HL-60/S4 treated with retinoic acid at 250 ng/mL for 4 days and 3 days (cell line): Measurements from ENCODE around the gene MS4A2.
"Not testable (repeated sequence)": the region's sequence is repeated elsewhere in the genome, so short reads cannot be mapped to it uniquely, and the experiment has no call there.

Experiments used
- in situ Hi-C: fragments of 300-500 bp; cut with MboI; formaldehyde crosslinking; loops from 2 replicates; pipeline ENCODE4 v1.7.0; 2022; ENCODE audit warnings: low sequenced_read_pairs

The MS4A2 gene

DNA sequence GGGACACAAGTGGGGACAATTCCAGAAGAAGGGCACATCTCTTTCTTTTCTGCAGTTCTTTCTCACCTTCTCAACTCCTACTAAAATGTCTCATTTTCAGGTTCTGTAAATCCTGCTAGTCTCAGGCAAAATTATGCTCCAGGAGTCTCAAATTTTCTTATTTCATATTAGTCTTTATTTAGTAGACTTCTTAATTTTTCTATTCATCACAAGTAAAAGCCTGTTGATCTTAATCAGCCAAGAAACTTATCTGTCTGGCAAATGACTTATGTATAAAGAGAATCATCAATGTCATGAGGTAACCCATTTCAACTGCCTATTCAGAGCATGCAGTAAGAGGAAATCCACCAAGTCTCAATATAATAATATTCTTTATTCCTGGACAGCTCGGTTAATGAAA, at the start of gene MS4A2:
MS4A2 (plus strand) TSS at position 301 of the 400 bp plus-strand sequence. CDS start 102 bp downstream, outside the sequence.
- in situ Hi-C loops, result no loop called here

DNA sequence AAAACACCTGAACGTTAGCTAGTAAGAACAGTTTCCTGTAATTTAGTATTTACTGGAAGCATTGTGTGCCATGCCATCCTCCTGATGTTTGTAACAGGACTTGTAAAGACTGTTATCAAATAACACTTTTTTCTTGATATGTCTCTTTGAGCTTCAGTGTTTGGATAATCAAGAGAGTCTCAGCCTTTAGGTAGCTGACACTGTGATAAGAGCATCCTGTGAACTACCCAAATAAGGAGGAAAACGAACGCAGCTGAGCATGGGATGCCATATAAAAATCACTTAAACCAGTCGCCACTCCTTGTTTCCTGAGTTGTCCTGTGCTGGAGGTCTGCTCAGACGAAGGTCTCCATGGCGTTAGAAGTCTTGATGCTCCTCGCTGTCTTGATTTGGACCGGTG, 48.4 kb upstream of the MS4A2 start, which contains the start of gene OOSP2:
OOSP2 (plus strand) TSS at position 301 of the 400 bp plus-strand sequence; CDS start at position 352, 51 bp downstream.
- in situ Hi-C loops, result no loop called here

DNA sequence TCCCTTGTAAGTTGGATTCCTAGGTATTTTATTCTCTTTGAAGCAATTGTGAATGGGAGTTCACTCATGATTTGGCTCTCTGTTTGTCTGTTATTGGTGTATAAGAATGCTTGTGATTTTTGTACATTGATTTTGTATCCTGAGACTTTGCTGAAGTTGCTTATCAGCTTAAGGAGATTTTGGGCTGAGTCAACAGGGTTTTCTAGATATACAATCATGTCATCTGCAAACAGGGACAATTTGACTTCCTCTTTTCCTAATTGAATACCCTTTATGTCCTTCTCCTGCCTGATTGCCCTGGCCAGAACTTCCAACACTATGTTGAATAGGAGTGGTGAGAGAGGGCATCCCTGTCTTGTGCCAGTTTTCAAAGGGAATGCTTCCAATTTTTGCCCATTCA, 38.0 kb upstream of the MS4A2 start:
- in situ Hi-C loops, result not testable (repeated sequence)

DNA sequence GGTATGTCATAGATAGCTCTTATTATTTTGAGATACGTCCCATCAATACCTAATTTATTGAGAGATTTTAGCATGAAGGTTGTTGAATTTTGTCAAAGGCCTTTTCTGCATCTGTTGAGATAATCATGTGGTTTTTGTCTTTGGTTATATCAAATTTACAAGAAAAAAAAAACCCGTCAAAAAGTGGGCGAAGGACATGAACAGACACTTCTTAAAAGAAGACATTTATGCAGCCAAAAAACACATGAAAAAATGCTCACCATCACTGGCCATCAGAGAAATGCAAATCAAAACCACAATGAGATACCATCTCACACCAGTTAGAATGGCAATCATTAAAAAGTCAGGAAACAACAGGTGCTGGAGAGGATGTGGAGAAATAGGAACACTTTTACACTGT, 37.6 kb upstream of the MS4A2 start:
- in situ Hi-C loops, result not testable (repeated sequence)

DNA sequence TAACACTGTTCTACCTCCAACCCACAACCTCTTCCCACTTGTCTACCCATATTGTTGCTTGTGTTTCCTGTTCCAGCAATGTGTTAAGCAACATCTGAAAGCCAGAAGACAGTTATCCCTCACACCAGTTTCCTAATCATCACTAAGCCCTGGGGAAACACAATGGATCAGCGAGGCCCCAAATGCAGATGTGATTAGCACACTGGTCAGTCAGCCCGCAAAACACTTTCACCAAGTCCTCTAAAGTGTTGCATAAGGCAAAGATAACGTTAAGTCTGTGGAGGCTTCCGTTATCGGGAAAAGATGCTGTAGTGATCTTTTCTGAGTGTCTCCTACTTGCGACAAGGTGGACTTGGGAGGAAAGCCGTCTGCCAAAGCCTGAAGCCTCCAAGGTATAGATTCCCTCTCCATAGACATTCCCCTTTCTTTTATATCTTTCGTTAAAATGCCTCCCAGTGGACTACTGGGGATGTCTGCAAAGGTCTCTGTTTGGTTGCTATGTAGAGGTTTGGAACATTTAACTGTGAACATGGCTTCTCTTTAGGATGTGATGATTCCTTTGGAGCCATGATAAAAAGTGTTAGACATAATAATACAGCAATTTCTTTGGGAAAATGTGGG, 32.0 kb upstream of the MS4A2 start, which contains the start of gene MS4A3:
MS4A3 (plus strand) TSS at position 317 of the 621 bp plus-strand sequence. CDS start 4,496 bp downstream, outside the sequence.
- in situ Hi-C loops, result no loop called here

DNA sequence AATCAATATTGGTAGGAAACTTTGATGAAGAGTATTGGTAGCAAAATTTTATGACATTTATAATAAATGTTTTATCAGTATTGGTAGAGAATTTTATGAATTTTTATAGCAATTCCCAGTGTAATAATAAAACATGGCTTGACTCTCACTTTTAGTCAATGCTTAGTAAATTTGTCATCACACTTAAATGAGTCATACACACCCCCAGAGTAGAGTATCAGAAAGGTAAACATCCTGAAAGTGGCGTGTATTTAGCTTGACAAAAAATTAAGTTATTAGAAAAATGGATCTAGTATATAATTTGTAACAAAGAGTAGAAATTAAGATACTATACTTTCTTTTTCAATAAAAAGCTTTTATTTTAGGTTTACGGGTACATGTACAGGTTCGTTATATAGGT, 29.4 kb upstream of the MS4A2 start:
- in situ Hi-C loops, result no loop called here

DNA sequence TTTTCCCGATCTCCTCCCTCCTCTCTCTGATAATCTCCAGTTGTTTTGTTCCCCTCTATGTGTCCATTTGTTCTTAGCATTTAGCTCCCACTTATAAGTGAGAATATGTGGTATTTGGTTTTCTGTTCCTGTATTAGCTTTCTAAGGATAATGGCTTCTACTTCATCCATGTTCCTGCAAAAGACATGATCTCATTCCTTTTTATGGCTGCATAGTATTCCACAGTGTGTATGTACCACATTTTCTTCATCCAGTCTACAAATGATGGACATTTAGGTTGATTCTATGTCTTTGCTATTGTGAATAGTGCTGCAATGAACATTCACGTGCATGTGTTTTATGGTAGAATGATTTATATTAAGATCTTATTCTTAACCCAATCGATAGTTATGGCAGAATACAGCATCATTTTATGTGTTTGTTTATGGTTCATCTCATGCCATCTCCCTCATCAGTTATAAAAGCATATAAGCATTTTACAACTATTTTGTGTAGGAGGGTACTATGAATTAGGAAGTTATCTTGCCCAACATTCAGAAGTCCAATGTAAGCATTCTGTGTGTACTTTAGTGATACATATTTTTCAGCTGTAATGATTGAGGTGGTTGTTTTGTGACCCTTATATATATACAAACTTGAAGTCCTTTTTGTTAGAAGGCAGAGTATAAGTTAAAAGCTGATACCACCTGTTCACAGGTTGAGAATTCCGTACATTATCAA, 28.8 kb upstream of the MS4A2 start:
- in situ Hi-C loops, result no loop called here

DNA sequence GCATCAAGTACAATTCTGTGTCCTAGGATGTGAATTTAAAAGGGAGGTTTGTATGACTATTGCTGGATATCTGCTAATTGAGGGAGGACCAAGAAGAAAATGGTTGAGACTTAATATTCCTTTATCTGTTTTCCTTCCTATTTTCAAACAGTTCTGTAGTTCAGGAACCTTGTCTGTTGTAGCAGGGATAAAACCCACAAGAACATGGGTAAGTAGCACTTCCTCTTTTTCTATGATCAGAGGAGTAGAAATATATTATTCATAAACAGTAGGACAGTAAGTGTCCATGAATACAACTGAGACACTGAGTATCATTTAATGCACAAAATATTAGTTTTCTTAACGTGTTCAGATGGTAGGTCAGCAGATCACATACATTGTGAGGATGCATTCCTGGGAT, 24.4 kb upstream of the MS4A2 start:
- in situ Hi-C loops, result no loop called here

DNA sequence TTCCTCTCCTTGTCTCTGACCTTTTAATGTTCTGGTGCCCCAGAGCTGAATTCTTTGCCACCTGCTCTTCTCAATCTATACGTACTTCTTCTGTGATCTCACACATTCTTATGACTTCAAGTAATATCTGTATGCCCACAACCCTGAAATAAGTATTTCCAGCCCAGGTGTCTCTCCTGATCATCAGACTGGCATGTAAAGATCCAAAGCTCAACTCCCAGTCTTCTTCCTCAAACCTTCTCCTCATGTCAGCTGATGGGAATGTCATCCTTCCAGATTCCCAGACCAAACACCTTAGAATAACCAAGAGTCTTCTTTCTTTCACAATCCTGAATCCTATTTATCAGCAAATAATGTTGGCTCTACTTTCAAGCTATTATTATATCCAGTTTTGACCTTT, 22.7 kb upstream of the MS4A2 start:
- in situ Hi-C loops, result no loop called here

DNA sequence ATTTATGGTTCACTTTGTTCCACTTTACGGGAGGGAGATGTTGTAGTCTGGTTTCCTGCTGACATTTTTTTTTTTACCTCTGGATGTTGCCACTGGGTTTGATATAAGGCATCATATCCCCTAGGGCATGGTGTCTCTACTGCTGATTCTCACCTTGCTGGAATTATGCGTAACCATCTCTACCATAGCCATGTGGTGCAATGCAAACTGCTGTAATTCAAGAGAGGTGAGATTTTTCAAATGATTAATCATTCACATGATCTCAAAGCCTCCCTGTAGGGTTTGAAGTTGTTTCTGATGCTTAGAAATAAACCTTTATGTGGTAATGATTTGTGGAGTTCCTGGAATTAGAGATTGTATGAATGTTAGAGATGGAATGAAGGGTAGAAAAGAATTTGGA, 19.0 kb upstream of the MS4A2 start:
- in situ Hi-C loops, result no loop called here

DNA sequence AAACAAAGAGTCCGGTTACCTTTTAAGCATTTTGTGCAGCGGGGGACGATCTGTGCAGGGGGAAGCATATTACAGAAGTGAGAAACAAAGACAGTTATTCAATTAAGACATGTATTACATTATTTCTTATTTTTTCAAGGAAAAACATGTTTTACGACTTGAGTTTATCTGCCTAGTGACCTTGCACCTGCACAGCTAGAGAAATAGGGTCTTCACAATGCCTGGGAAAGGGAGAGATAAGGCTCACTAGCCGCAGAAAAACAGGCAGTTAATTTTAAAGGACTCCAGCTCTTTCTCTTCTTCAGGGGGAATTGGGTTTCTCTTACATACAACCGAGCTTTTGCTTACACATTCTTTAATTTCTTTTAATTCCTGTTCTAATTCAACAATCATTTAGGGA, 16.8 kb upstream of the MS4A2 start:
- in situ Hi-C loops, result not testable (repeated sequence)

DNA sequence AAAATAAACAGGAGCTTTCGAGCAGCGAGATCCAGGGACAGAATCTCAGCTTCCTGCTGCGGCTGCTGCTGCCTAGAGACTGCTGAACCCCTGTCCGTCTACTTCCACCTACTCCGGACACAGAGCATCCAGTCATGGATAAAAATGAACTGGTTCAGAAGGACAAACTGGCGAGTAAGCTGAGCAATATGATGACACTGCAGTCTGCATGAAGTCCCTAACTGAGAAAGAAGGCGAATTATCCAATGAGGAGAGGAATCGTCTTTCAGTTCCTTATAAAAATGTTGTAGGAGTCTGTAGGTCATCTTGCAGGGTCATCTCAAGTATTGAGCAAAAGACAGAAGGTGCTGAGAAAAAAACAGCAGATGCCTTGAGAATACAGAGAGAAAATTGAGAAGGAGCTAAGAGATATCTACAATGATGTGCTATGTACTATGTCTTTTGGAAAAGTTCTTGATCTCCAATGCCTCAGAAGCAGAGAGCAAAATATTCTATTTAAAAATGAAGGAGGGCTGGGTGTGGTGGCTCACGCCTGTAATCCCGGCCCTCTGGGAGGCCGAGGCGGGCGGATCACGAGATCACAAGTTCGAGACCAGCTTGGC, 11.1 kb upstream of the MS4A2 start:
- in situ Hi-C loops, result no loop called here

DNA sequence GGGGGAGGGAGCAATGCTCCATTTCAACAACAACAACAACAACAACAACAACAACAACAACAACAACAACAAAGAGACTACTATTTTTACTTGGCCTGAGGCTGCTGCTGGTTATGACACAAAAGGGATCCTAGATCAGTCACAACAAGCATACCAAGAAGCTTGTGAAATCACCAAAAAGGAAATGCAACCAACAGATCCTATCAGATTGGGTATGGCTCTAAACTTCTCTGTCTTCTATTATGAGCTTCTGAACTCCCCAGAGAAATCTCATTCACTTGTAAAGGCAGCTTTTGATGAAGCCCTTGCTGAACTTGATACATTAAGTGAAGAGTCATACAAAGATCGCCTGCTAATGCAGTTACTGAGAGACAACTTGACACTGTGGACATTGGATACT, 10.5 kb upstream of the MS4A2 start:
- in situ Hi-C loops, result no loop called here

DNA sequence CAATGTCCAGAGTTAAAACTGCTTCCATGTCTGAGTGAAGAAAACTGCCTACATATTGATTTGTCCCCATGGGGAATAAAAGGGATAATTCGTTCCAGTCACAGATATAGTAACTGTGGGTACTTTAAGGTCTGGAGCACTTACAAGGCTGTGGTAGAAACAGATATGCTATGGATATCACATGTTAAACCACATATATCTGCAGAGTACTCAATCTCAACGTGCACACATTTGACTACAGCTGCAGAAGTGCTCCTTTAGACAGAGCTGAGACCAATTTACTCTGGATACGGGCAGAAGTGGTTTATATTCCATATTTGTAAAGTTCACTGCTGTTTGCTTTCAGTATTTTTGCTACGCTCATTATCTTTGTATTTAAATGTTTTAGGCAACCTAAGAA, 9.7 kb upstream of the MS4A2 start:
- in situ Hi-C loops, result no loop called here

DNA sequence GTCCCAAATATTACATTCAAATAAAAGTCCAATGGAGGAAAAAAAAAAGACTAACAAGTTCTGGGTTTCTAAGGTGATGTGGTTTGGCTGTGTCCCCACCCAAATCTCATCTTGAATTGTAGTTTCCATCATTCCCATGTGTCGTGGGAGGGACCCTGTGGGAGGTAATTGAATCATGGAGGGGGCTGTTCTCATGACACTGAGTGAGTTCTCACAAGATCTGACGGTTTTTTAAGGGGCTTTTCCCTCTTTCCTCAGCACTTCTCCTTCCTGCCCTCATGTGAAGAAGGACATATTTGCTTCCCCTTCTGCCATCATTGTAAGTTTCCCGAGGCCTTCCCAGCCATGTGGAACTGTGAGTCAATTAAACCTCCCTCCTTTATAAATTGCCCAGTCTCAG, 7.9 kb upstream of the MS4A2 start:
- in situ Hi-C loops, result no loop called here

DNA sequence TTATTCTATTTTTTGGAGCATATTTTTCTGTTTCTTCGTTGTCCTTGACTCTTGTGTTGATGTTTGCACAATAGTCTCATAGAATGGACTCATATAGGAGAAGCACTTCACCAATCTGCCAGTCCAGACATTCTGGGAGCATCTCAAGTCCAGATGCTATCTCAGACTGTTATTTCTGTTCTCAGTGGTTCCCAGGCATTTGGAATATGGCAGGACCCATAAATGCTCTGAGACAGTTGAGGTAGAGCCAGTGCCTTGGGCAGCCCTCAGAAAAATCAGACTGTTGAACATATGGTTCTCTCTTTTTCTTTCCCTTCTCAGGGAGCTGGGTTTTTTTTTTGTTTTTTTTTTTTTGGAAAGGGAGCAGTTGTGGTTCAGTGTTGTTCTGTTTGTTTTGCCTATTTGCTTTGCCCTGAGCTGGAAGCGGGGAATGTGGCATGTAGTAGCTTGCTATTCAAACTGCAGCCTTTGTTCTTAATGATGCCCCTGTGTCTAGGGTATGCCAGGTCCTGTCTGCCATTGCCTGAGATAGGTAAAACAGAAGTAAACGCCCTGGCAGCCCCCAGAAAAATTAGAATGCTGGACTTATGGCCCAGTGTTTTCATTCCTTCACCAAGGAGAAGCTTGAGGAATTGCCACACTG, 3.7 kb upstream of the MS4A2 start:
- in situ Hi-C loops, result no loop called here

DNA sequence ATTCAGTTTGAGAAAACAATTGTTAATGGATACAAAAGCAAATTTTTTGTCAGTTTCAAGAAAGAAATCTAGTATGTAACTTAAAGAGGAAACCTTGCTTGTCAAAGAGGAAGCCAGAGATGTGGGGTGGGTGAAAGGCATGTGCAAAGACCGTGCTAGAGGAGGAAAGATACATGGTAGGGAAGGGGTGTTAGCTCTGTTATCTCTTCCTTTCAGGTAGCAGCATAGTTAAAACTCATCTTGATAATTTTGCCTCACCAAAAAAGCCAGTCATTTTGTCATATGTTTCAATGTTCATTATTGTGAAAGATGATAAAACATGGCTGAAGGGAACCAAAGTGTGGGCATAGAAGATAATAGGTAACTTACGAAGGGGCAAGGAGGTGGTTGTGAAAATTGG, 2.6 kb upstream of the MS4A2 start:
- in situ Hi-C loops, result no loop called here

DNA sequence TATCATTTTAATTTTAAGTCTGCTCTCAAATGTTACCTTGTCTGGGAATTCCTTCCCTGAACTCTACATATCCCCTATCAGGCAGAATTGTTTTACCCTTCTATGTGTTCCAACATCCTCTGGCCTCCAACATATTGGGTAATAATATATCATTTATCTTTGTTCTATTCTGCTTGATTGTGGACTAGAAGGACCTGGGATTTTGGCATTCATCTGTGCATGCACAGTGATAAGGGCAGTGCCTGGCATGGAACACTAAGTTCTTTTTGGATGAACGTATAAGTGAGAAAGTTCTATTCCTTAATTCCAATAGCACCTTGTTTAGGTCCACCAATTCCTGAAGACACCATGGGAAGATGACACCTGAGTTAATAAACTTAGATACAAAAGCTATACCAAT, 1.2 kb upstream of the MS4A2 start:
- in situ Hi-C loops, result no loop called here

DNA sequence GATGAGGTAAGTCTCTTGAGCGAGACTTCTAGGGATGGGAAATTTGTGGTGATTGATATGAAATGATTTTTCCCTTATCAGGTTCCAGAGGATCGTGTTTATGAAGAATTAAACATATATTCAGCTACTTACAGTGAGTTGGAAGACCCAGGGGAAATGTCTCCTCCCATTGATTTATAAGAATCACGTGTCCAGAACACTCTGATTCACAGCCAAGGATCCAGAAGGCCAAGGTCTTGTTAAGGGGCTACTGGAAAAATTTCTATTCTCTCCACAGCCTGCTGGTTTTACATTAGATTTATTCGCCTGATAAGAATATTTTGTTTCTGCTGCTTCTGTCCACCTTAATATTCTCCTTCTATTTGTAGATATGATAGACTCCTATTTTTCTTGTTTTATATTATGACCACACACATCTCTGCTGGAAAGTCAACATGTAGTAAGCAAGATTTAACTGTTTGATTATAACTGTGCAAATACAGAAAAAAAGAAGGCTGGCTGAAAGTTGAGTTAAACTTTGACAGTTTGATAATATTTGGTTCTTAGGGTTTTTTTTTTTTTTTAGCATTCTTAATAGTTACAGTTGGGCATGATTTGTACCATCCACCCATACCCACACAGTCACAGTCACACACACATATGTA, 7.1 kb downstream of the MS4A2 start:
- in situ Hi-C loops, result no loop called here

DNA sequence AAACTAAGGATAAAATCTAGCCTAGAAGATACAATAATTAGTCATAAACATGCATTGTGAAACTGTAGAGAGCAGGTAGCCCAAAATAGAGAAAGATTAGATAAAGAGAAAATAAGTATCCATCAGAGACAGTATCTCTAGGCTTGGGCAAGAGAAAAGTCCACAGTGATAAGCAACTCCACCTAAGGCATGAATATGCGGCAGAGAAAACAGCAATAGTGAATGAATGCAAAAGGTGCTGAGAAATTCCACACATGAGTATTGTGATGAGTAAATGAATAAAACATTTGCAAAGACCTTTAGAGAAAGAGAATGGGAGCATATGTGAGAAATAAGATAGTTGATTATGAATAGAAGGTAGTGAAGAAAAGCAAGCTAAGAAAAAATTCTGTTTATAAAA, 8.7 kb downstream of the MS4A2 start:
- in situ Hi-C loops, result no loop called here

DNA sequence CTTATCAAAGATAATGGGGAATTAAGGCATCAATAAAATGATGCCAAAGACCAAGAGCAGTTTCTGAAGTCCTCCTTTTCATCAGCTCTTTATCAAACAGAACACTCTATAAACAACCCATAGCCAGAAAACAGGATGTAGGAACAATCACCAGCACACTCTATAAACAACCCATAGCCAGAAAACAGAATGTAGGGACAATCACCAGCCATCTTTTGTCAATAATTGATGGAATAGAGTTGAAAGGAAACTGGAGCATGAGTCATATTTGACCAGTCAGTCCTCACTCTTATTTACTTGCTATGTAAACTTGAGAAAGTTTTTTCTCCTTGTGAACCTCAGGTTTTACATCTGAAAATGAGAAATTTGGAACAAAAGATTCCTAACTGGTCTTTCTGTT, 10.0 kb downstream of the MS4A2 start:
- in situ Hi-C loops, result no loop called here
